ENCODE data around the gene NCAPH2. TPM values are rescaled to one million over a fixed set of nuclear protein-coding genes. Genes with fewer than 3 reads are reported as not detected.

The NCAPH2 gene
- total RNA-seq, 4 donors from 2014 or later = 40.7 to 54.3 (median 41.5) TPM

DNA sequence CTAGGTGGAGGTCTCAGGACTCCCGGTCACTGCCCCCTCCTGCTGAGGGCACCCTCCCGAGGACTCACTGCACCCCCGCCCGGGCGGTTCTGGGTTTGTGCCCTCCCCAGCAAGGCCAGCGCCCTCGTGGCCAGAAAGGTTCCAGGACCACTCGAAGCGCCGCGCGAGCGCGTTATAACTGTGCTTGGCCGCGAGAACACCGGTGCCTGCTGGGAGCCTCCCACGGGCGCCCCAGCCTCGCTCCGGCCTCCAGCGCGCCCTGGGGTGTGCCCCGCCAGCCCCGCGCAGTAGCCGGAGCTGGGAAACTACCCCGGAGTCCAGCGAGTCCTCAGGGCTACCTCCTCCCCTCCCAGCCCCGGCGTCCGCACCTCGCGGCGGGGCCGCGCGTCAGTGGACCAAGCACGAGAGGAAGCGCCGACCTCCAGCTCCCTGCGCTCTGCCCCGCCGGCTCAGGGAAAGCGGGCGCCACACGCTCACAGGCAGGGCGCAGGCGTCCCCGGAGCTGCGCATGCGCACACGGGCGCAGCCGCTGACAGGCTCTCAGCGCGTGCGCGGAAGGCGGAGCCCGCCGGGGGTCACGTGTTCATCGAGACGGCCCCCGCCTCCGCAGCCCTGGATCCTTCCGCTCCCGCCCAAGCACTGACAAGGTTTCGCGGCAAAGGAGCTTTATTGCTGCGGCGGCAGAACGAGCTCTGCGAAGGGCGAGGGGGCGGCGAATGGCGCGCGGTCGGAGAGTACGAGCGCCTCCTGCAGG, 17.3 kb downstream of the NCAPH2 start, which contains the start of gene SCO2:
Gene SCO2 (minus strand): TSS at position 495 of the 754 bp plus-strand sequence. CDS start 1,187 bp downstream, outside the sequence.
- TF ChIP-seq, protein P1, sequence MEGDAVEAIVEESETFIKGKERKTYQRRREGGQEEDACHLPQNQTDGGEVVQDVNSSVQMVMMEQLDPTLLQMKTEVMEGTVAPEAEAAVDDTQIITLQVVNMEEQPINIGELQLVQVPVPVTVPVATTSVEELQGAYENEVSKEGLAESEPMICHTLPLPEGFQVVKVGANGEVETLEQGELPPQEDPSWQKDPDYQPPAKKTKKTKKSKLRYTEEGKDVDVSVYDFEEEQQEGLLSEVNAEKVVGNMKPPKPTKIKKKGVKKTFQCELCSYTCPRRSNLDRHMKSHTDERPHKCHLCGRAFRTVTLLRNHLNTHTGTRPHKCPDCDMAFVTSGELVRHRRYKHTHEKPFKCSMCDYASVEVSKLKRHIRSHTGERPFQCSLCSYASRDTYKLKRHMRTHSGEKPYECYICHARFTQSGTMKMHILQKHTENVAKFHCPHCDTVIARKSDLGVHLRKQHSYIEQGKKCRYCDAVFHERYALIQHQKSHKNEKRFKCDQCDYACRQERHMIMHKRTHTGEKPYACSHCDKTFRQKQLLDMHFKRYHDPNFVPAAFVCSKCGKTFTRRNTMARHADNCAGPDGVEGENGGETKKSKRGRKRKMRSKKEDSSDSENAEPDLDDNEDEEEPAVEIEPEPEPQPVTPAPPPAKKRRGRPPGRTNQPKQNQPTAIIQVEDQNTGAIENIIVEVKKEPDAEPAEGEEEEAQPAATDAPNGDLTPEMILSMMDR (IDR thresholded peaks at IDR 0.05) = no peak
- no peak for TF ChIP-seq POLR2A (IDR thresholded peaks at IDR 0.05)
- intact Hi-C loops (cut with DNase I; ENCODE audit: low total_unique reads) = no loop called here
- 0 to 7% methylated on average over 6 to 47 of the region's 84 CpGs for whole genome bisulfite sequencing, 2 donors
- peak; percentile 95 to 99 for DNase-seq (ENCODE audit: low spot score in 2 of 2)
- peak within 1 kb of the TSS; percentile 34 for H3K4me3 ChIP-seq (ENCODE audit: low read depth, poor library complexity, severe bottlenecking)

DNA sequence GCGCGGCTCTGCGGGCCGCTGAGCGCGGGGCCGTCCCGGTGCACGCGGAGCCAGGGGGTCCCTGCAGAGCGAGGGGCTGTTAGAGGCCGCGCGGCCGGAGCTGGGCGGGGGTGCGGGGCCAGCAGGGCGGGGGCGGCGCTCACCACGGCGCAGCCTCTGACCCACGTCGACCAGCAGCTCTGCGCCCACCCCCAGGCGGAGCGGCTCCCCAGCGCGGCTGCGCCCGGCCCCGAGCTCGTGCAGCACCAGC, 17.8 kb downstream of the NCAPH2 start:
- 2% methylated on average over 10 of the region's 33 CpGs; no CpG with 5 or more reads in 1 of the 2 donors for WGBS, 2 donors
- H3K4me3 ChIP-seq (ENCODE audit: low read depth, poor library complexity, severe bottlenecking) = peak overlapping the region; percentile 34
- TF ChIP-seq, protein P1 (IDR thresholded peaks at IDR 0.05) = no peak
- TF ChIP-seq POLR2A (IDR thresholded peaks at IDR 0.05) = no peak
- intact Hi-C loops (cut with DNase I; ENCODE audit: low total_unique reads) = no loop called here
- DNase-seq (ENCODE audit: low spot score in 2 of 2) = no peak

DNA sequence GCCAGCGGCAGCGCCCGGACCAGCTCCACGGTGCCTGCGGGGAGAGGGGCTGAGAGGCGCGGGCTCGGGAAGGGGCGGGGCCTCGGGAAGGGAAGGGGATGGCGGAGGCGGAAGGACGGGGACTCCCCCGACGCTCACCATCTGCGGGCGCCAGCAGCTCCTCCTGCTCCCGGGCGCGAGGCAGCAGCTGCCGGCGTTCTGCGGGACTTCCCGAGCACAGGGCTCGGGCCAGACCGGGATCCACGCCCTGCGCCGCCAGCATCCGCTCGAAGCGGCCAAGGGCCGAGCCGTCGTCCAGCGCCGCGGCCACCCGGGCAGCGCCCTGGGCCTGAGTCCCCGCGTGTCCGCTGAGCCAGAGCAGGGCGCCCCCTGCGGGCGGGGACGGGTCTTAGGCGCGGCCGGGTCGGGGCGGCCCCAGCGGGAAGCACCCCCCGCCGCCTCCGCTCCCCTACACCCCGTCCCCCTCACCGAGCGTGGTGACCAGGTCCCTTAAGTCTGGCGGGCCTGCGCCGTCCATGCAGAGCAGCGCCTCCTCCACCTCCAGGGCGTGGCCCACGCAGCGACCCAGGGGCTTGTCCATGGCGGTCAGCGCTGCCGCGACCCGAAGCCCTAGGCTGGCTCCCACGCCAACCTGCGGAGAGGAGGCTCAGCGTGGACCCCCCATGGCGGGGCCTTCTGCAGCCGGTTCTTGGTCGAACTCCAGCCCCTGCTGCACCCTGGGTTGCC, 18.2 kb downstream of the NCAPH2 start:
- 0 to 1% methylated on average over 24 to 31 of the region's 77 CpGs for WGBS, 2 donors
- intact Hi-C loops (cut with DNase I; ENCODE audit: low total_unique reads) = no loop called here
- DNase-seq (ENCODE audit: low spot score in 2 of 2) = peak; percentile 72 to 96
- H3K4me3 ChIP-seq (ENCODE audit: low read depth, poor library complexity, severe bottlenecking) = peak overlapping the region; percentile 34
- TF ChIP-seq POLR2A (IDR thresholded peaks at IDR 0.05) = no peak
- TF ChIP-seq, protein P1 (IDR thresholded peaks at IDR 0.05) = no peak

DNA sequence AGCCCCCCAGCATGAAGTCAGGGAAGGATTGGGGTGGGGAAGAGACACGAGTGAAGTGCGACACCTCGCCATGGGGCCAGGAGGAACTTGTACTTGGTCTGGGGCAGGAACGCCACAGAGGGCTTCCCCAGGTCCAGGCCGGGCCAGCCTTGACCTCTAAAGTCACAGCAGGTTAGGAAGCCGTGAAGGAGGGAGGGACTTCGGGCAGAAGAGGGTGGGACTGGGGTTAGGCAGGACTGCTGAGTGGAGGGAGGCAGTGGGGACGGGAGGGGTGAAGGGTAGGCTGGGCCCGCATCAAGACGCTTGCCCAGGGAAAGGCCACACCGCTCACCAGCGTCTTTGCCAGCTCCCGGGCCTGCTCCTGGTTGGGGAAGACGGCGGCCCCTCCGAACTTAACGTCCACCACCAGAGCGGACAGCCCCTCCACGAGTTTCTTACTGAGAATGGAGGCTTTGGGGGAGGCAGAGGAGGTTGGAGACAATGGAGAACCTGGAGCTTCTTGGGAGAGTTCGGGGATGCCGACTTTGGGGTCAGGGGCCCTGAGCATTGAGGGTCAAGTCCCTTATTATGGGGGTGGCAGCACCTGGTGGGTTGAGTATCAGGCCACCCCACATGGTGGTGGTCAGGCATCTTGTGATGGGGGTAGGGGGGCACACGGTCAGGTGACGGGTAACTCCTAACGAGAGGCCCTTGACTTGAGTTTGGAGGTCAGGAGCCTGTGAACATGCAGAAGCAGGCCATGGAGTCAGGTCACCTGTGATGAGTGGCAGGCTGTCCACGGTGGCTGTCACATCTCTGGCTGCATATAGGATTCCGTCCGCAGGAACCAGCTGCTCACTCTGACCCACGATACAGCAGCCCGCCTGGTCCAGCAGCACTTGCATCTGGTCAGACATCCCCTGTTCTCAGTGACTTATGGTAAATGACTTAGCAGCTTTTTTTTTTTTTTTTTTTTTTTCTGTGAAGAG, 19.1 kb downstream of the NCAPH2 start:
- TF ChIP-seq, protein P1 (IDR thresholded peaks at IDR 0.05) = no peak
- no peak for TF ChIP-seq POLR2A (IDR thresholded peaks at IDR 0.05)
- intact Hi-C loops (cut with DNase I; ENCODE audit: low total_unique reads) = no loop called here
- no peak overlapping the region for H3K4me3 ChIP-seq (ENCODE audit: low read depth, poor library complexity, severe bottlenecking)
- peak; percentile 67 to 93 for DNase-seq (ENCODE audit: low spot score in 2 of 2)
- WGBS, 2 donors = 36 to 42% methylated on average over 29 of the region's 29 CpGs

DNA sequence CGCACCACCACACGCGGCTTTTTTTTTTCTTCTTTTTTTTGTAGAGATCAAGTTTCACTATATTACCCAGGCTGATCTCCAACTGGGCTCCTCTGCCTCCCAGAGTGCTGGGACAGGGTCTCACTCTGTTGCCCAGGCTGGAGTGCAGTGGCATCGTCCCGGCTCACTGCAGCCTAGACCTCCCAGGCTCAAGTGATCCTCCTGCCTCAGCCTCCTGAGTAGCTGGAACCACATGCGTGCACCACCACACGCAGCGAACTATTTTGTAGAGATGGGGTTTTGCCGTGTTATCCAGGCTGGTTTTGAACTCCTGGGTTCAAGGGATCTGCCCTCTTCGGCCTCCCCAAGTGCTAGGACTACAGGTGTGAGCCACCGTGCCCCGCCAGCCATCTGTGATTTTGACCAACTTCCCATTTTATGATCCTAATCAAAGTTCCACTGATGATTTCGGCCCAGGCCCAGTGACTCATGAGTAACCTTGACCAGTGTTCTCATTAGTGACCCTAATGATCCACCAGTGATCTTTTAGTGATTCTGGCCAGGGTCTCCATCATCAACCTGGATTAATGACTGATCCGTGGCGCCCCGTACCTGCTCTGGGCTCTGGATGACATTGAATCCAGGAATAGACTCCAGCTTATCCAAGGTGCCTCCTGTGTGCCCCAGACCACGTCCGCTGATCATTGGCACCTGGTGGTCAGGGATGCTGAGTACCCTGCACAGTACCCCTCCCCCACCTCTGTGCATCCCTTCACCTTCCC, 20.1 kb downstream of the NCAPH2 start:
- no peak for DNase-seq (ENCODE audit: low spot score in 2 of 2)
- no peak overlapping the region for H3K4me3 ChIP-seq (ENCODE audit: low read depth, poor library complexity, severe bottlenecking)
- WGBS, 2 donors = 90 to 94% methylated on average over 17 to 18 of the region's 18 CpGs
- TF ChIP-seq POLR2A (IDR thresholded peaks at IDR 0.05) = no peak
- TF ChIP-seq, protein P1 (IDR thresholded peaks at IDR 0.05) = no peak
- intact Hi-C loops (cut with DNase I; ENCODE audit: low total_unique reads) = no loop called here
